Stimulated activated CD4-positive, alpha-beta T cell treated with anti-CD3 and anti-CD28 coated beads, Interleukin-15, amount 100 ng/mL, for 1 hour (primary cell): ENCODE results near the gene KEL.

Source experiments
- DNase-seq, 2 donors: peaks; one replicate each; pipeline ENCODE4 v3.0.0-alpha.2; 2020; ENCODE audit warnings: low read depth in 1 of 2, low spot score in 1 of 2

The KEL gene

GRCh38 chr7:142930126-142930730 is 31.9 kb downstream of the KEL start:
- no peak for DNase-seq

DNA sequence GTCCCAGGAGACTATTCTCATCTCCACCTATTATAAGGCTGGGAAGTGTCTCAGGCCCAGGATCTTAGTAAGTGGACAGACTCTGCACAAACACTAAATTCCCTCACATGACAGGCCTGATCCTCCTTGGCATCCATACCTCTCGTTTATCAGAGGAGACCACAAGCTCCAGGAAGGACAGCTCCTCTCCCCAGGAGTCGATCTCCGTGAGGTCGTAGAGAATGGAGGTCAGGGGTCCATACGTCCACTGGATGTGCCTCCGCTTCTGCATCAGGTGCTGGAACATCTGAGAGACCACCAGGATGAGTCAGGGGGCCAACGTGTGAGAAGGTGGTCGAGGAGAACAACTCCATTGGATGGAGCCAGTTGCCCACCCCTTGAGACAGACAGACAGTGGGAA is 34.2 kb downstream of the KEL start:
- DNase-seq = no peak

DNA sequence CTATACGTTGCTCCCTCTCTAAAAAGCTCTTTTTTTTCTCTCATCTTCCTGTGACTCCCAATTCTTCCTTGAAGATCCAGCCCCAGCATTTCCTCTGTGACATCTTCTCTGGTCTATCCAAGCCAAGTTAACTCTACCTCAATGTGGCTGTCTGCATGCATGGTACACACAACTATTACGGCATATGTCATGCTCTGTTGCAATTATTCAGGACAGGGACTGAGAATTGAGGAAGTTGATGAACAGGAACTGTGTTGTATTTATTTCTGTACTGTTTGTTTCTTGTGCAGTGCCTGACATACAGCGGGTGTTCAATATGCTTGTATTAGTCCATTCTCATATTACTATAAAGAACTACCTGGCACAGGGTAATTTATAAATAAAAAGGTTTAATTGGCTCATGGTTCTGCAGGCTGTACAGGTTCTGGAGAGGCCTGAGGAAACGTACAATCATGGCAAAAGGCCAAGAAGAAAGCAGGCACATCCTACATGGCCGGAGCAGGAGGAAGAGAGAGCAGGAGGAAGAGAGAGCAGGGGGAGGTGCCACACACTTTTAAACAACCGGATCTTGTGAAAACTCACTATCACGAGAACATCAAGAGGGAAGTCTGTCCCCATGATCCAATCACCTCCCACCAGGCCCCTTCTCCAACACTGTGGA is 34.9 kb downstream of the KEL start:
- no peak for DNase-seq

DNA sequence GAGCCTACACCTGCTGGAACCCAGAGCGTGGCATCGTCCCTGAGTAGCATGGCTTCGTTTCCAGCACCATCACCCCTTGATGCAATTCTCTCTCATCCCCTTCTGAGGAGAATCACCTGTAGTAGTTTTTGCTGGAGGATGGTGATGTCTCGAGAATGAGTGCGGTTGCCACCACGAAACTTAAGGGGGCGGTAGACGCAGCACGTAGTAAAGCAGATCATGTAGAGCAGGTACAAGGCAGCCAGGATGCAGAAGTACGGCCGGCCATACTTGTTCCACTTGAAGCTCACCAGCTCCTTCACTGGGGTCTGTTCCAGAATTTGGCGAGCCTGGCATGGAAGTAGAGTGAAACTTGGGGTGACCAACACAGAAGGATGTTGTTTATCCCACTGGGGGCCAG is 36.8 kb downstream of the KEL start:
- no peak for DNase-seq

DNA sequence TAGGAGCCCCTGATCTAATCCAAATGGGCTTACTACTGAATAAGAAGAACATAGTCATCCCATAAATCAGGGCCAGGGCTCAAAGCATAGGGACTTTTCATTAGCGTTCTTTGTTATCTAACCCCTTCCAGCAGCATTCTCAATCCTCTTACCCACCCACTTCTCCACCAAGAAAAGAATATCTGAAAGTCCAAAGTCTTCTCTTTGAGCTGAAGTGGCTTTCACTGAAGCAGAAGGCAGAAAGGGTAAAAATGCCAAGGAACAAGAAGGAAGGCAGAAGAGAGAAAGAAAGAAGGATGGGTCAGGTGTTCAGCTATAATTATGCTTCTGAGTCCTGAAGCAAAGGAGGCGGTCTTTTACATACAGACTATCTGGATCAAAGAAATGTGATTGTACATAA is 38.8 kb downstream of the KEL start:
- DNase-seq = no peak

- DNase-seq = no peak
Measured at GRCh38 chr7:142919656-142920055, 42.5 kb downstream of the KEL start.

DNA sequence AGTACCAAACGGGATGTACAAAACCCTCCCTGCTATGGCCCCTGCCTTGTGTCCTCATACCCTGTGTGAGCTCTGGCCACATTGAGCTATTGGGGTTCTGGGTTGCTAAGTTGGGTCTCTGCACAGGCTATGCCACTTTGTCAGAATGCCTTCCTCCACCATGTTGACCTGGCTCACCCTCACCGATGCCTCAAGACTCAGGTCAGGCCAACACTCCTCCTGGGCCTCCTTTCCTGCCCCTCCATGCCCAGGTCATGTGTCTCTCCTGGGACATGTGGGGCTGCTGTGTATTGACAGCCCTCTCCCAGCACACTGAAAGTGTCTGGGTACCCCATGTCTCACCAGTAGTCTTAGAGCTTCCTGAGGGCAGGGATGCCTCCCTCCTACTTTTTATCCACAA is 43.3 kb downstream of the KEL start:
- no peak for DNase-seq

DNA sequence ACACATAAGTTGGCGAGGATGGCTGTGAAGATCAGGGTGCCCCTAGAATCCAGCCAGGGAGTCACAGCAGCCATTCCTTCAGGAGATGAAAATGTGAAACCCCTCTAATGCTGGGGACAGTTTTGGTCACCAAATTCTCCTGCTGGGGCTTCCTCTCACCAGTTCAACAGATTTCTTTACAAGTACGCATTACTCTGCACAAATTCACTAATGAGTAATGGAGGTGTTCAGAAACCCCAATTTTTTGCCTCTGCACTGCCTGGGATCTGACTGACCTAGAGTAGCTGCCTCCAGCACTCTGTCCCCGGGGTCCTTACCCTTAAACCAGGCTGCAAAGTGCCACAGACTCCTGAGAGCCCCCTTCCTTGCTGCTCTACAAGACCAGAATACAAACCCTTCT is 44.7 kb downstream of the KEL start:
- no peak for DNase-seq

GRCh38 chr7:142916508-142916907 is 45.7 kb downstream of the KEL start:
- DNase-seq = no peak

GRCh38 chr7:142915315-142915714 is 46.8 kb downstream of the KEL start:
- no peak for DNase-seq

- no peak for DNase-seq
Measured at GRCh38 chr7:142914121-142914520, 48.0 kb downstream of the KEL start.

DNA sequence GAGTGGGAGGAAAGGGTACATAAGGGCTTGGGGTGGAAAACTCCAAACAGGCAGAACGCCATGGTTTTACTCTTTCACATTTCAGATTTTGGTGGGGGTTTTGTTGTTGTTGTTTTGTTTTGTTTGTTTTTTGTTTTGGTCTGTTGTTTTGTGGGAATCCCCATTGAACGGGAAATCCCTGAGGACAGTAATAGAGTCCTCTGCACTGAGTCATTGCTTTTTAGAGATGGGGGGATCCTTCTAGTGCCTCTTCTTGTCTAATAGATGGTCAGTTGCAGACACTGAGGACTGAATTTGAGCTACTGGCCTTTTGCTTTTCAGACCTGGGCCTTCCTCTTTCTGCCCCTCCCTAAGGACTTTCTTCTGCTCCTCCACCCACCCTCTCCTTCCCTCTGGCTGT is 48.6 kb downstream of the KEL start:
- no peak for DNase-seq

- DNase-seq = no peak
Measured at GRCh38 chr7:142913051-142913450, 49.1 kb downstream of the KEL start.

DNA sequence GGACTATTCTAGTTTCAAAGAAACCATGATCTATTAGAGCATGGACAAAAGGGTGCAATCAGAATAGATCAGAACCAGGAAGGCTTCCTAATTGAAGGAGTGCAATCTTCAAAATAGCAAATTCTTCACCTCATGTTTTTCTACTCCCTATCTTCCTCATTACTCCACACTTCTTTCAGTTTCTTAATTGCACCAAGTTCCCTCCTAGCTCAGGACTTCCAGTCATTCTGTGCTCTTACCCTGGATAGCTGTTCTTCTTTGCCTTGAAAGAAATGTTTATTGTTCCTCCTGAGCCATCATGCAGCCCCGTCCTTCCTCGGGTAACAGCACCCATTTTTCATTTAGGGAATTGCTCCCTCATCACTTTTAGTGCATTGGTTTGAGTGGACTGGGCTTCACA is 51.7 kb downstream of the KEL start:
- no peak for DNase-seq

- no peak for DNase-seq
Measured at GRCh38 chr7:142910031-142910433, 52.1 kb downstream of the KEL start.

DNA sequence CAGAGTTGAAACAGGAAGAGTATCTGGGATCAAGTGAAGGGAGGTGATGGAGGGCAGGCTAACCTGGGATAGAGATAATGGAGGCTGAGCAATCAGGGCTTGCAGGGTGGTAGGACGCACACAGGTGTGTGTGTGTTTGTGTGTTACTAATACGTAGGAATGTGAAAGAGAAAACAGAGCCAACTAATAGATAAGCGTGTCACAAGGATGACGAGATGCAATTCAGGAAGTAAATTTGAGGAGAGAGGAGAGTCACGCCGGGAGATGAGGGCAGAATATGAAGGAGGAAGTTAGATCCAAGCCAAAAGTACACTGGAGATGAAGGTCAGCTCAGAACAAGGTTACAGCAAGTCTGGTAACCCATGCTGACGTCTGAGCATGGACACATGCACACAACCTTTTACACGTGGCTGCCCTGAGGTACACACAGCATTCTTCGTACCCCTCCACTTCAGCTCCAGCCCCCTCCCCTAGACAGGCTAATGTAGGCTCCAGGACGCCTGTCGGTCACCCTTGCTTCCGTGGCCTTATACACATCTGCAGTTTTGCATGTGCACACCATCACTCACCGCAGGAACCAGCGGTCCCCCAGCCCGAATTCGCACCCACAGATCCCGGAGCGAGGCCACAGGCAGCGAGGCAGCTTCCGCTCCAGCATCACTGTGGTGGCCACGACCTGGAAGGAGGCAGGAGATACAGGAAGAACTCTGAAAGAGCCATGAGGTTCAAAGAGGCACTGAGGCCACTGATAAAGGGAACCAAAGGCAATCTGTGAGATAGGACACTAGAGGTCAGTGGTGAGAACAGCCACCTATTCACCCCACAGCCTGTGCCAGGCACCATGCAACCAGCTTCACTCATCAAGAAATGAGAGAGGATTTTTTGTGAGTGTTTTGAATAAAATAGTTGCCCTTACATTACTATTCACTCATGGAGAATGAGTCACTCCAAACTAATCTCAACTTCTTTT is 53.0 kb downstream of the KEL start:
- no peak for DNase-seq

GRCh38 chr7:142908290-142908689 is 53.9 kb downstream of the KEL start:
- DNase-seq = no peak

DNA sequence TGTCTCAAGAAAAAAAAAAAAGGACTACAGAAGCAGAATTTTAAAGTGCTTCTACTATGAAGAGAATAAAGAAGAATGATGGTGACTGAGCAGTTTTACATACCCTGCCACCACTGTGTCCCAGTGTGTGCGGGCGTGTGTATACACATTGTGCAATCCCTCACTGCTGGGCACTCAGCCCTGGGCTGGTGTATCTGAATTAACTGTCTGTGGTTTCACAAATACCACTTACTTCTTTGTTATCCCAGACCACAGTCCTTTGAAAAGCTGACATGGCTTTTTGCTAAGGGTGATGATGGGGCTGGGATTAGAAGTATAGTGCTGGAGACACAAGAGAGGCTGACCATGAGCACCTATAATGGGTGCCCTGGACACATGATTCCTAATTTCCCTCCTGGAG is 55.5 kb downstream of the KEL start:
- DNase-seq = no peak

DNA sequence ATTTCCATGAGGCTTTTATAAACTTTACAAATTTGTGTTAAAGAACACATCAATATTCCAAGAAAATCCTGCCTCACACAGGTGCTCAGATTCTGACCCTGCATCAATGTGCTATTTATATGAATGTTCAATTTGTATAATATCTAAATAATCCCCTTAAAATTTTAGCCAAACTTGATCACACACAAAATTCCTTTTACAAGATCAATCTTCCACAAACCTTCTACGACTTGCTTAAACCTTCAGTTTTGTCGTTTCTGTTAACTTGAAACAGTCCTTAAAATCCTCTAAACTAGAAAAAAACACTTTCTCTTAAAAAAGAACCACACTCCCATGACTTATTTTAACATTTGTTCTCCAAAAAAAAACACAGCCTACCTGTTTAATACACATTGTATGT is 56.4 kb downstream of the KEL start:
- DNase-seq = no peak

GRCh38 chr7:142904128-142904527 is 58.0 kb downstream of the KEL start:
- DNase-seq = no peak

GRCh38 chr7:142901426-142902259 is 60.5 kb downstream of the KEL start:
- no peak for DNase-seq
